ENCODE results near the gene CACNA1B.

Gene CACNA1B

GRCh38 chr9:138061631-138062030 lies 184.0 kb downstream of the CACNA1B start:
- no peak for DNase-seq

- no peak for DNase-seq
These were observed 184.6 kb downstream of the CACNA1B start for GRCh38 chr9:138062196-138062595.

GRCh38 chr9:138063033-138063432 lies 185.5 kb downstream of the CACNA1B start:
- no peak for DNase-seq

- no peak for DNase-seq
These were observed 186.2 kb downstream of the CACNA1B start for GRCh38 chr9:138063785-138064184.

- DNase-seq: no peak
These were observed 187.0 kb downstream of the CACNA1B start for GRCh38 chr9:138064547-138064946.

- no peak for DNase-seq
These were observed 187.7 kb downstream of the CACNA1B start for GRCh38 chr9:138065287-138065686.

GRCh38 chr9:138066049-138066448 lies 188.5 kb downstream of the CACNA1B start:
- DNase-seq: no peak

GRCh38 chr9:138067613-138068367 lies 190.2 kb downstream of the CACNA1B start:
- DNase-seq: no peak

- DNase-seq: no peak
These were observed 191.0 kb downstream of the CACNA1B start for GRCh38 chr9:138068601-138069035.

- no peak for DNase-seq
These were observed 192.3 kb downstream of the CACNA1B start for GRCh38 chr9:138069731-138070456.

- no peak for DNase-seq
These were observed 193.2 kb downstream of the CACNA1B start for GRCh38 chr9:138070815-138071214.

- DNase-seq: no peak
These were observed 193.7 kb downstream of the CACNA1B start for GRCh38 chr9:138071292-138071691.

GRCh38 chr9:138071731-138072130 lies 194.1 kb downstream of the CACNA1B start:
- DNase-seq: no peak

GRCh38 chr9:138072161-138072842 lies 194.7 kb downstream of the CACNA1B start:
- no peak for DNase-seq

- no peak for DNase-seq
These were observed 195.3 kb downstream of the CACNA1B start for GRCh38 chr9:138072897-138073296.

- no peak for DNase-seq
These were observed 195.8 kb downstream of the CACNA1B start for GRCh38 chr9:138073408-138073807.

GRCh38 chr9:138073808-138074207 lies 196.2 kb downstream of the CACNA1B start:
- DNase-seq: no peak

- no peak for DNase-seq
These were observed 196.9 kb downstream of the CACNA1B start for GRCh38 chr9:138074516-138074915.

- DNase-seq: no peak
These were observed 197.9 kb downstream of the CACNA1B start for GRCh38 chr9:138075496-138075895.

GRCh38 chr9:138075961-138076649 lies 198.5 kb downstream of the CACNA1B start:
- no peak for DNase-seq

GRCh38 chr9:138076650-138077009 lies 199.0 kb downstream of the CACNA1B start:
- DNase-seq: no peak

- no peak for DNase-seq
These were observed 199.5 kb downstream of the CACNA1B start for GRCh38 chr9:138077126-138077525.

- DNase-seq: no peak
These were observed 200.4 kb downstream of the CACNA1B start for GRCh38 chr9:138077898-138078540.

Data from DMS153 (cell line).